Measurements from ENCODE around the gene SRGAP2. TPM values are rescaled to one million over a fixed set of nuclear protein-coding genes. Genes with fewer than 3 reads are reported as not detected.

Gene SRGAP2
- total RNA-seq, result 58.5 and 77.7 TPM in 2 replicates

DNA sequence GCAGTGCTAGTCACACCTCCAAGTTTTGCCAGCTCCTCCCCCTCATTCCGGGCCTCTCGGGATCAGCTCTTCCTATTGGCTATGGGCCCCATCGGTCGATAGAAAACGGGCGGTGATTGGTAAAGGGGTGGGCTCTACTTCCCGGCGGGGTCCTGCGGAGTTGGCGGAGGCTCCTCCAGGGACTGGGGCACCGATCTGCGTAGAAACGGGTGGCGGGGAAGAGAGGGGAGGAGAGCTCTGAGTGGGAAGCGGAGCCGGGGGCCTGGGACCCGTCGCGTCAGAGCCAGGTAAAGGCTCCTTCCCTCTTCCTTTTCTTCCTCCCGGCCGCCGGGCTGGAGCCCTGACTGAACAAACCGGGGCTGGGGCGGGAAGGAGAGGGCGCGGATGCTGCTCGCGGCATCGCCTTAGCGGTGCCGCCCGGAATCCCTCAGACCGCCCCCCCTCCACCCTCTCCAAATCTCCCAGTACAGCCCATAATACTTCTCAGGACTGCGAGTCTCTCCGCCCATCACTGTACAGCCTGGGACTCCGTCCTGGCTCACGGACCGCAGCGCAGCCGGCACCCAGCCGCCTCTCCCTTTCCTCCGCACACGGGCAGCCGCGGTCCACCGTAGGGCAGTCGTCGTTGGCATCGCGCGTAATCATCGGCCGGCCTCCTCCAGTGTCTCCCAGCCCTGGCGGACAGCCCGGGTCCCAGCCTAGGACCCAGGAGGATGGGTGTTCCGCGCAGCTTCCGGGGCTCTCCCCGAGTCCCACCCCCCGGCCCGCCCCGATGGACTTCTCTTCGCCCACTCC, at the start of gene SRGAP2:
Gene SRGAP2 (plus strand): TSS at position 178 of the 795 bp plus-strand sequence. CDS start 2,430 bp downstream, outside the sequence.

DNA sequence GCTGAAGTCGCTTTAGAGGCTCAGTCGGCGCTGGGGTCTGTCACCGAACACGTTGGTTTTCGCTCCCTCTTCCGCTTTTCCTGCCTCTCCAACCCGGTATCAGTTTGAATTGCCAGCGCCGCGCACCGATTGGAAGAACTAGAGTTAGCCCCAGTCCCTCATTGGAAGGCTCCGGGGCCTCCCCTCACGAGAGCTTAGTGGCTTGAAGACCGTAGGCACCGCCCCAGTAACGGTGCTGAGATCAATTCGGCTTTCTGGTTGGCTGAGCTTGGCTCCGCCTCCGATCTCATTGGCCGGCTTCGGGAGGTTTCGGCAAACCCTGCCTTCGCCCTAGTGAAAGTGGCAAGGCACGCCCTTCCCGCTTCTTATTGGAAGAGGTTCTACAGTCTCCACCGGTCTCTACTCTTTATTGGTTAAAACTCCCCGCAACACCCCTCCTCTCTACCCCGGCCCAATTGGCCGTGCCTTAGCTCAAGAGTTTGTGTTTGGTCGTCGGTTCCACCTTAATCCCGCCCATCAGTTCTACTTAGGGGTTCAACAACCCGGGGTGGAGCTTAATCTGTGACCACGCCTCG, 465 bp upstream of the SRGAP2 start, which contains the start of gene FAM72A:
Gene FAM72A (minus strand): TSS at position 51 of the 575 bp plus-strand sequence. CDS start 814 bp downstream, outside the sequence.

Other genes starting within 250 kb of the SRGAP2 start
- 12.4 and 16.7 TPM in 2 replicates for gene RAB7B, start 200.1 kb upstream of the SRGAP2 start, total RNA-seq
- gene CTSE, start 179.6 kb upstream of the SRGAP2 start, total RNA-seq, result not detected in 2 replicates
- not detected in 2 replicates for gene RHEX, start 150.4 kb upstream of the SRGAP2 start, total RNA-seq
- not detected in 2 replicates for gene AVPR1B, start 86.2 kb upstream of the SRGAP2 start, total RNA-seq
- 1.7 and 6.5 TPM in 2 replicates for gene FAM72A, start 702 bp upstream of the SRGAP2 start, total RNA-seq

Measured in smooth muscle cell of trachea (primary cell).